GM19351 (cell line): ENCODE results near the gene MARK2.

Experiments used
- ATAC-seq: cut with Tn5 transposase; IDR thresholded peaks from one replicate; pipeline ENCODE4 v1.9.1; 2021; ENCODE audit warnings: mild to moderate bottlenecking, moderate library complexity; ENCODE audit not compliant: unreplicated experiment

MARK2 gene

GRCh38 chr11:63829823-63830489 is 9.0 kb upstream of the MARK2 start:
- ATAC-seq = no peak

GRCh38 chr11:63831326-63831725 is 7.6 kb upstream of the MARK2 start:
- ATAC-seq = no peak

GRCh38 chr11:63832336-63832735 is 6.6 kb upstream of the MARK2 start:
- ATAC-seq = no peak

GRCh38 chr11:63833048-63833447 is 5.9 kb upstream of the MARK2 start:
- ATAC-seq = no peak

DNA sequence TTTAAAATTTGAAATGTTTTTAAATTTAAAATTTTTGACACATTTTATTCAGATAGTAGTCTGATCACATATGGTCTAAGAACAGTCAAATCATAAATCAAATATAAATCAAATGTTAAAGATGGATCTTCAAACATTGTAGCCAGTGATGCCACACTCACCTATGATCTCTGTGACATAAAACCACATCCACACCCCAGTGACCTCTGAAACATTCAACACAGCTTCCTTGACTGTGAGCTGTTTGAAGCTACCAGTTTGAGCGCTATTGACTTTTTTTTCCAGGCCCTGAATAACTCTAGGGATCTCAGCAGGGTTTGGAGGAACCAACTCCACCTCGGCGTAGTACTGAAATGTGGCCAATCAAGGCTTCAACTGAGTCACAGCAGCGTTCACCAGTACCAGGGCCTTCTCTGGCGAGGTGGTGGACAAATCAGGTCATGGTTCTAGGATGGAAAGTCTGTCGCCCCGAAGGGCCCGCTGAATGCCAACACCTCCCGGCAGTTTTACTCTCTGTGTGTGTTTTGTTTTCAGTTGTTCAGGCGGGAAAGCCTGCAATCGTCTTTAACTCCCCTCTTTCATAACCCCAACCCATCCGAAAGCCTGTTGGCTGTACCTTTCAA is 4.3 kb upstream of the MARK2 start:
- no peak for ATAC-seq

- no peak for ATAC-seq
Observed at GRCh38 chr11:63835158-63835545, 3.8 kb upstream of the MARK2 start.

- no peak for ATAC-seq
Observed at GRCh38 chr11:63837027-63837688, 1.8 kb upstream of the MARK2 start.

- no peak for ATAC-seq
Observed at GRCh38 chr11:63837739-63838138, 1.2 kb upstream of the MARK2 start.

- no peak for ATAC-seq
Observed at GRCh38 chr11:63838150-63838677, 696 bp upstream of the MARK2 start.

DNA sequence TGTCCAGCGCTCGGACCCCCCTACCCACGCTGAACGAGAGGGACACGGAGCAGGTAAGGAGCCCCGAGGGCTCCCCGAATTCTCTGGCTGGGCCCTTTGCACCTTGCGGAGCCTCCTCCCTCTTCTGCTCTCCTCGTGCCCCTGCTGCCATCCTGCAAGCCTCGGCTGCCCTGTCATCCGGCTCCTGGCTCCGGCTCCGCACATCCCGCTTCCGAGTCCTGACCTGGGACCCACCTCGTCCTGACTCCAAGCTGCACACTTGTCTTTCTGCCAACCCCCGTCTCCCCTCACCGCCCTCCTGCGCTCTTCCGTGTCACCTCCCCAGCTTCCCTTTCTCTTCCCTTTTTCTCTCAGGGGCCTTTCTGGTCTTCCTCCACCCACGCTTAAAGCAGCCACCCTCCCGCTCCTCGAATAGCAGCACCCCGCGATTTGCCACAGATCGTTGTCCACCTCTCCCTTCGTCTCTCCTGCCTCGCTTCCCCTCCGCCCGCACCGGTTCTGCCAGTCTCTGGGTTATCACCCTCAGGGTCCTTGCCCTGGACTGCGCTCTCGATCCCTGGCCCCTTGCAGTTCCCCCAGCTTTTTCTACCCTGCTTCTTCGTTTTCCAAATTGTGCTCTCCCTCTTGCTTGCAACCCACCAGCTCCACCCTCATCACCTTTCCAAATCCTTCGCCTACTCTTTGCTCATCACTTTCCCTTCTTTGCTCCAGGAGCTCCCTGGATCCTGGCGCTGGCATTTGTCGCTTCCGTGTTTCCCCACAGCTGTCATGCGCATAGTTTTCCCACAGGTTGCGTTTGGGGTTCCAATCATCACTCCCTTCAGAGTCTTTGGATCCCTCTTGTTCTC is 822 bp downstream of the MARK2 start:
- ATAC-seq = no peak

- ATAC-seq = no peak
Observed at GRCh38 chr11:63840356-63841060, 1.6 kb downstream of the MARK2 start.

DNA sequence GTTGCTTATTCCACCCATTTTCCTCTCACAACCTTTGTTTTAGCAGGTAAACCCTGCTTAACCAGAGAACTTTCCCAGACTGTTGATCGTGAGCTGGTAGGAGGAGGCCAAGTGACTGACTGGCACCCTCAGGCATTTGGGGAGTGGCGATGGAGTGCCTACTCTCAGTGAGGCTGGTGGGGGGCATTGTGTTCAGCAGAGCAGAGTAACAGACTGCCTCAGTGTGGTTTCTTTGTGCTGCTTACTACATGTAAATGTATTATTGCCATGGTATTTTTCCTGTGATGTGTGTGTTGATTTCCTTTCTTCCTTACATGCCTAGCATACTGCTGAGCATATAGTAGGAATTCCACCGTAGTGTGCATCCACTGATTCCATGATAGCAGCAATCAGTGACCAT is 2.6 kb downstream of the MARK2 start:
- no peak for ATAC-seq

DNA sequence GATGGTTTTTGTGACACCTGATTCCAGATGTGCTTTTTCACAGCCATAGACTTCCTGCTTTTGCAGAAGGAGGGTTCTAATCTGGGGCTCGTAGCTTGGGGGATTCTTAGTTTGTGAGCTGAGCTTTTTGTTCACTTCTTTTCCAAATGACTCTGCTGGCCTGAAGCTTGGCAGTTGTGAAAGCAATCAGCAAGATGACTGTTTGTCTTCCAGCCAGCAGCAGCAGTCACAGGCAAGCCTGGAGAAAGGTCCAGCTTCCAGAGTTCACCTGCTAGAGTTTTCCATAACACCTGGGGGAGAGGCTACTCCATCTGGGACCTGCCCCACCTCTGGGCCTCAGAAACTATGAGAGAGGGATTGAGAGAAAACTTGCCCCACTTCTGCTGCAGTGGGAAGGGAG is 4.1 kb downstream of the MARK2 start:
- no peak for ATAC-seq

DNA sequence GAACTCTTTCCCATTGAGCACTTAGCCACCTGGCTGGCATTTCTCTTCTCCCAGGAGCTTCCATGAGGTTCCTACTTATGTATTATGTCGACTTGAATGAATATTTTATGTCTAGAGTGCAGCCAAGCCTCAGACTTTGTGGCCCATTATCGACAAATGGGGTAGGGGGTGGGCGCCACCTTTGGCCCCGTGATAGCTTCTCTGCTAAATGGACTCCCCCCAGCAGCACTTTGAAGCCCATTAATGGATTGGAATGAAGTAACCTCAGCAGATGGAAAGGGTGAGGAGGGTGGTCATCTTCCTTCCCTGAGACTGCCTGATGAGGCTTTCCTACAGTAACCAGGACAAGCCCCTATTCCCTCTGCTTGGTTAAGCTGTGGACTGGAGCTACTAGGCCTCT is 5.9 kb downstream of the MARK2 start:
- ATAC-seq = no peak

GRCh38 chr11:63845303-63845702 is 6.4 kb downstream of the MARK2 start:
- ATAC-seq = no peak

GRCh38 chr11:63845911-63846310 is 7.0 kb downstream of the MARK2 start:
- ATAC-seq = no peak

GRCh38 chr11:63846897-63847296 is 8.0 kb downstream of the MARK2 start:
- ATAC-seq = no peak

DNA sequence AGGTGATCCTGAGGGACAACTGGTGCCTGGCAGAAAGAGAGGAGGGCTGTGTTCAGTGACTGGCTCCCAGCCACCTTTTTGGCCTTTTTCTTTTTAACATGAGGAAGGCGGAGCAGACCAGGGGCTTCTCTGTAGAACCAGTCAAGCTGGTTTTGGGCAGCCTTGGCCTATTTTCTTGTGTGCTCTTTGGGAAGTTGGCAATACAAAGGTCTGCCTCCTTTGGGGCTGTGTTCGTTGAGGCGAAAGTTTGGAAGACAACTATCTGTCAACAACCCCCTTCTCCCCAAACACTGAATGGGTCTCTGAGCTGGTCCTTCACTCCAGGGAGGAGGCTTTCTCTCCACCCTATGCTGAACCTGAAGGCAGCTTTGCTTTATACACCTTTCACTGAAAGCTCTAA is 8.5 kb downstream of the MARK2 start:
- no peak for ATAC-seq

DNA sequence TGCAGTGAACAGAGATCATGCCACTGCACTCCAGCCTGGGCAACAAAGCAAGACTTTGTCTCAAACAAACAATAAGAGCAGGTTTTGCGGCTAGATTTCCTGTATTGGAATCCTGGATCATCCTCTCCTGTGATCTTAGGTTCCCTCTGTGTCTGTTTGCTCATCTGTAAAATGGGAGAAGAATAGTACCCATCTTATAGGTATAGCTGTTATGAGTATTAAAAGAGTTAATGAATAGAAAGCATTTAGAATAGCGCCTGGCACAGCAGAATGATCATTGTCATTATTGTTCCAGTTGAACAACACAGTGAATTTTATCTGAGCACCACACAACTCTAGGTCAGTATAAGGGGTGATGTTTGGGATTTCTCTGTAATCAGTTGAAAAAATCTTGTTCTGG is 10.8 kb downstream of the MARK2 start:
- no peak for ATAC-seq

- ATAC-seq = no peak
Observed at GRCh38 chr11:63850920-63851319, 12.0 kb downstream of the MARK2 start.

- no peak for ATAC-seq
Observed at GRCh38 chr11:63851364-63851763, 12.5 kb downstream of the MARK2 start.
